GM19324 (cell line): Measurements from ENCODE around the gene DACT1.

Experiments used
- ATAC-seq: cut with Tn5 transposase; IDR thresholded peaks from one replicate; pipeline ENCODE4 v1.9.1; 2021; ENCODE audit warnings: mild to moderate bottlenecking, moderate library complexity; ENCODE audit not compliant: unreplicated experiment, low FRiP score

The DACT1 gene

DNA sequence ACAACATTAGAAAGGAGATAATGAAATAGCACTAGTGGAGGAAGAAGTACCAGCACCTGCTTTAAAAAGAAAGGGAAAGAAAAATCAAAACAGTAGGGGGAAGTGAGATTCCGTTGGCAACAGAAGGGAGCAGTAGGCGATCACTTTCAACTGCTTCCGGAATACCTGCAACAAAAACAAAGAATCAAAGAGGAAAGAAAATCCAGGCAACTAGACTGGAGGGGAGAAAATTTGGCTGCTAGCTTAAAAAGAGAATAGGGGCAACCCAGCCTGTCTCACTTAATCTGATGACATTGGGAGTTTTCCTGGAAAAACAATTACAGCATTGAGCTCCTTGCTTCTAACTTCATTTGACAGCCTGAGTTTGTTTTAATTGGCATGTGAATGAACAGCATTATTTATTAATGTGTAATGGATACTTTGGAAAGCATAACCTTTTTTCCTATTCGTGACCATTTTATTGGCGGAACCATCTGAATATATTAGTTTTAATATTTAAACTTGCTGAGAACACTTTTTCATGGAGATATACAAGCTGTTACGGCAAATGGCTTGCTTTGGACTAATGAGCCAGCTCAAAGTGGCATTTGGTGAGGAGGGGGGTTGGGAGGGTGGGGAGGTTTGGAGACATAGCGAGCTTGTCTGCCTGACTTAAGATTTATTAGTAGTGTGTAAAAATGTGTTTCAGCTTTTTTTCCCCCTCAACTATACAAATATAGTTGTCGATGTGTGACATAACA, 2.5 kb upstream of the DACT1 start:
- no peak for ATAC-seq

DNA sequence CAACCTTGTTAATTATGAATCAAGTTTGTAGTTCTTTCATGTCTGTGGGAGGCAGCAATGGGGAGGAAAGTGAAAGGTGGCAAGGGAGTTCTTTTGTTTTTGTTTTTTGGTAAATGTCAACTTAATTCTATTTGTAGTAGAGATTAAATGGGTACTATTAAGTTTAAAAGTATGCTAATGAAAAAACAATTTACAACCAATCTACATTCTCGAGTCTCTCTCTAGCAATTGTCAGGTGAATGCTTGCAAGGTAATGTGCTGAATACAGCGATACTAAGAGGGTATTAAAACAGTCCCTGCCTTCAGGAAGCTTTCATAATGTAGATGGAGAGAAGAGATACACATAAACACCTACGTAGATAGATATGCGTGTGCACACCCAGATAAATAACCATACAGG, 1.6 kb upstream of the DACT1 start:
- ATAC-seq: no peak

GRCh38 chr14:58637040-58637390, 747 bp upstream of the DACT1 start:
- ATAC-seq: peak; percentile 0

- peak; percentile 34 for ATAC-seq
These were observed 752 bp downstream of the DACT1 start for GRCh38 chr14:58638231-58639197.

DNA sequence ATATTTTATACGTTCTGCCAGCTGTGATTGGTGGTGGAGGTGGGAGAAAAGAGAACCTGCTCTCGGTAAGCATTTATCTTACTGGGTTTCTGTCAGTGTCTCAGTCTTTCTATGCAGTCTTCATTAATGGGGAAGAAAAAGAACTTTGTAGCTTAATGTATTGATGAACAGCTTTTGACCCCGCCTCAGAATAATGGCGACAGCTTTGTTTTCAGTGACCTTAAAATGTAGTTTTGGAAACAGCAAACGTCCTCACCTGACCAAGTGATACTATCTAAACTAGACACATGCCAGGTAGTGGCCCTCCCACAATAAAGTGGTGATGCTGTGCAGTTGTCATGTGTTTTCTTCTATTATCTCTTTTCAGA, 1.4 kb downstream of the DACT1 start:
- ATAC-seq: no peak

- no peak for ATAC-seq
These were observed 2.2 kb downstream of the DACT1 start for GRCh38 chr14:58639842-58640484.

DNA sequence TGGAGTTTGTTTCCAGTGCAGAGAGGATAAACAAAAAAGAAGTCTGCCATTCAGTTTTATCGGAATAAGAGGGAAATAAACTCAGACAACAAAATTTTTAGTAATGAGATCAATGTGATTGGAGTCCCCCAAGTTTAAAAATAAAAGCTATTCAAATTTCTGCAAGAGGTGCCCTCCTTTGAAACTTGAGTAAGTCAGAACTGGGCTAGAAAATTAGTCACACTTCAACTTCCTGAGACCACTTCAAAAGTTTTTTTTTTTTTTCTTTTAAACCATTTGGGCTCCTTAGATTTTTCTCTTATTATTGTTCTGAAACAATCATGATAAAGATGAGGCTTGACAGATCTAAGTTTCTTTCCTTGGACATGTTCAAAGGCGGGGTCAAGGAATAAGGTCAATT, 3.2 kb downstream of the DACT1 start:
- ATAC-seq: no peak

DNA sequence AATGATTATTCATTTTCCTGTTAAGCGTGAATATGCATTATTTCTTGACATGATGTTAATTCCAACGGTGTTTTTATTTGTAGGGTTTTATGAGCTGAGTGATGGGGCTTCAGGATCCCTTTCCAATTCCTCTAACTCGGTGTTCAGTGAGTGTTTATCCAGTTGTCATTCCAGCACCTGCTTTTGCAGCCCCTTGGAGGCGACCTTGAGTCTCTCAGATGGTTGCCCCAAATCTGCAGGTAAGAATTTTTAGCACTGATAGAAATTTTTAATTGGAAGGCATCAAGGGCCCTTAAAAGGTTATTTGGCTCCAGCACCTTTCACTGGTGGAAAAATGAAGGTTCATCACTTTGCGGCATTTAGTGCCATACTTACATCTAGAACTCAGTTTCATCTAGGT, 3.7 kb downstream of the DACT1 start:
- ATAC-seq: no peak

- ATAC-seq: no peak
These were observed 5.6 kb downstream of the DACT1 start for GRCh38 chr14:58643366-58643765.

GRCh38 chr14:58645641-58646040, 7.9 kb downstream of the DACT1 start:
- no peak for ATAC-seq

DNA sequence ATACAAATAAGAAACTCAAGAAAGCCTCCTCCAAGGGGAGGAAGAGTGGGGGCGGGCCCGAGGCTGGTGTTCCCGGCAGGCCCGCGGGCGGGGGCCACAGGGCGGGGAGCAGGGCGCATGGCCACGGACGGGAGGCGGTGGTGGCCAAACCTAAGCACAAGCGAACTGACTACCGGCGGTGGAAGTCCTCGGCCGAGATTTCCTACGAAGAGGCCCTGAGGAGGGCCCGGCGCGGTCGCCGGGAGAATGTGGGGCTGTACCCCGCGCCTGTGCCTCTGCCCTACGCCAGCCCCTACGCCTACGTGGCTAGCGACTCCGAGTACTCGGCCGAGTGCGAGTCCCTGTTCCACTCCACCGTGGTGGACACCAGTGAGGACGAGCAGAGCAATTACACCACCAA, 8.7 kb downstream of the DACT1 start:
- ATAC-seq: no peak

- ATAC-seq: no peak
These were observed 10.0 kb downstream of the DACT1 start for GRCh38 chr14:58647777-58648176.

GRCh38 chr14:58650857-58651256, 13.1 kb downstream of the DACT1 start:
- ATAC-seq: no peak

- no peak for ATAC-seq
These were observed 19.1 kb downstream of the DACT1 start for GRCh38 chr14:58656671-58657411.

DNA sequence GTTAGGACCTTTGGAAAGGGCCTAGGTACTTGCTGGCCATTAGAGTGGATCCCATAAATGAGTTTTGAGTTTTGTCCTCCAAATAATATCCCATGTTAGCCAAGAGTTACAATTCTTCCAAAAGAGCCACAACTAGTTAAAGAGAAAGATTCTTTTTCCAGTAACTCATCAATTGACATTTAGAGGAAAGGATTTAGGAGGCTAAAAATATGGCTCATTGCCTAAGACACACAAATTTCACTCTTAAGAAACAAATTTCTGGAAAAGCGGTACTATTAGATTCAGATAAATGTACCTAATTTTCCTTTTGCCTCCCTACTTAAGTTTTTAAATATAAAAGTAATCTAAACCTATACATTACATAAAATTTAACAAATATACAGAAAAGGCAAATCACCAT, 21.3 kb downstream of the DACT1 start:
- no peak for ATAC-seq

- no peak for ATAC-seq
These were observed 22.1 kb downstream of the DACT1 start for GRCh38 chr14:58659846-58660245.

- no peak for ATAC-seq
These were observed 22.6 kb downstream of the DACT1 start for GRCh38 chr14:58660407-58660806.

GRCh38 chr14:58662018-58662417, 24.3 kb downstream of the DACT1 start:
- no peak for ATAC-seq

DNA sequence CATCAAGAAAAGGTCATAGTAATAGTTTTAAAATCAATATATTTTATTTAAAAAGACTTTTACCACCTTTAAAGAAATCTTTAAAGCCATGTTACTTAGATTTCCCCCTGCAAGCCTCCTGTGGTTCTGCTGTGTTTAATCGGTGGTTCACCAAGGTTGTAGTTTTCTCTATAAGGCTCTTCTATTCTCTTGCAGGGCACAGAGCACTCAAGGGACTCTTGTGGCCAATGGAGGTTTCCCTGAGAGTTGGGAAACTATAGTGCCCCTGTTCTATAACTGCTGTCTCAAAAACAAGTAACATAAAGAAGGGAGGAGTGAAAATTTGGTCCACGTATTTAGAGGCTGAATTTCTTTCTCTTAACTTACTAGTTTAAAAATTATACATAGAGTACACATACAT, 25.0 kb downstream of the DACT1 start:
- no peak for ATAC-seq

- no peak for ATAC-seq
These were observed 25.8 kb downstream of the DACT1 start for GRCh38 chr14:58663494-58664111.
